Activated naive CD8-positive, alpha-beta T cell (primary cell): ENCODE measurements around the gene DRC3.
"Not testable (repeated sequence)": the region's sequence is repeated elsewhere in the genome, so short reads cannot be mapped to it uniquely, and the experiment has no call there.

Experiments used
- H3K27ac Mint-ChIP-seq: one replicate; pipeline ENCODE4 v1.8.0; 2021; ENCODE audit warnings: mixed read lengths
- H3K27me3 Mint-ChIP-seq: one replicate; pipeline ENCODE4 v1.8.0; 2021; ENCODE audit warnings: mixed read lengths
- H3K36me3 Mint-ChIP-seq: one replicate; pipeline ENCODE4 v1.8.0; 2021; ENCODE audit warnings: mixed read lengths
- H3K4me1 Mint-ChIP-seq: one replicate; pipeline ENCODE4 v1.8.0; 2021; ENCODE audit warnings: low read depth, mixed read lengths
- H3K4me3 Mint-ChIP-seq: one replicate; pipeline ENCODE4 v1.8.0; 2021; ENCODE audit warnings: mild to moderate bottlenecking, mixed read lengths
- H3K9me3 Mint-ChIP-seq: one replicate; pipeline ENCODE4 v1.8.0; 2021; ENCODE audit warnings: low read depth, mixed read lengths

DRC3 gene

GRCh38 chr17:17951524-17951923 lies 21.1 kb upstream of the DRC3 start:
- no peaks in the 10 kb centered on the region for H3K9me3 Mint-ChIP-seq
- peaks cover 52% of the 10 kb centered on the region for H3K4me1 Mint-ChIP-seq
- H3K27ac Mint-ChIP-seq = no peak overlapping the region
- peaks cover 9% of the 10 kb centered on the region for H3K36me3 Mint-ChIP-seq
- H3K27me3 Mint-ChIP-seq = no peaks in the 10 kb centered on the region
- no peak overlapping the region for H3K4me3 Mint-ChIP-seq

- no peaks in the 10 kb centered on the region for H3K27me3 Mint-ChIP-seq
- H3K4me1 Mint-ChIP-seq = peaks cover 54% of the 10 kb centered on the region
- no peaks in the 10 kb centered on the region for H3K9me3 Mint-ChIP-seq
- H3K36me3 Mint-ChIP-seq = peaks cover 9% of the 10 kb centered on the region
- H3K4me3 Mint-ChIP-seq = no peak overlapping the region
- H3K27ac Mint-ChIP-seq = no peak overlapping the region
These were observed 20.0 kb upstream of the DRC3 start for GRCh38 chr17:17952691-17953090.

GRCh38 chr17:17954079-17954478 lies 18.6 kb upstream of the DRC3 start:
- no peaks in the 10 kb centered on the region for H3K27me3 Mint-ChIP-seq
- H3K4me3 Mint-ChIP-seq = no peak overlapping the region
- no peaks in the 10 kb centered on the region for H3K9me3 Mint-ChIP-seq
- peaks cover 9% of the 10 kb centered on the region for H3K36me3 Mint-ChIP-seq
- peaks cover 63% of the 10 kb centered on the region for H3K4me1 Mint-ChIP-seq
- H3K27ac Mint-ChIP-seq = peak overlapping the region; percentile 64

- Mint-ChIP-seq H3K4me1 (peaks cover 76% of the 10 kb centered on the region), H3K4me3 (peak overlapping the region; percentile 59), H3K27ac (peak overlapping the region; percentile 73)
- H3K36me3 Mint-ChIP-seq, H3K27me3 Mint-ChIP-seq, H3K9me3 Mint-ChIP-seq: not testable (repeated sequence)
These were observed 16.8 kb upstream of the DRC3 start for GRCh38 chr17:17955790-17956341.

- Mint-ChIP-seq H3K36me3 (peaks cover 6% of the 10 kb centered on the region), H3K4me1 (peaks cover 73% of the 10 kb centered on the region), H3K27ac (peak overlapping the region; percentile 96), H3K27me3 (no peaks in the 10 kb centered on the region), H3K9me3 (no peaks in the 10 kb centered on the region), H3K4me3 (peak overlapping the region; percentile 85)
These were observed 15.1 kb upstream of the DRC3 start for GRCh38 chr17:17957584-17957916.

- Mint-ChIP-seq H3K27me3 (no peaks in the 10 kb centered on the region), H3K4me1 (peaks cover 70% of the 10 kb centered on the region), H3K9me3 (no peaks in the 10 kb centered on the region), H3K4me3 (peak overlapping the region; percentile 85), H3K36me3 (peaks cover 5% of the 10 kb centered on the region), H3K27ac (peak overlapping the region; percentile 96)
These were observed 13.7 kb upstream of the DRC3 start for GRCh38 chr17:17958982-17959381.

- Mint-ChIP-seq H3K4me1 (peaks cover 66% of the 10 kb centered on the region), H3K27ac (peak overlapping the region; percentile 96), H3K9me3 (no peaks in the 10 kb centered on the region), H3K27me3 (no peaks in the 10 kb centered on the region), H3K36me3 (peaks cover 4% of the 10 kb centered on the region), H3K4me3 (peak overlapping the region; percentile 85)
These were observed 12.9 kb upstream of the DRC3 start for GRCh38 chr17:17959520-17960361.

- Mint-ChIP-seq H3K4me1 (peaks cover 66% of the 10 kb centered on the region), H3K36me3 (peaks cover 4% of the 10 kb centered on the region), H3K27me3 (no peaks in the 10 kb centered on the region), H3K27ac (peak overlapping the region; percentile 96), H3K4me3 (peak overlapping the region; percentile 85), H3K9me3 (no peaks in the 10 kb centered on the region)
These were observed 12.1 kb upstream of the DRC3 start for GRCh38 chr17:17960500-17961030.

GRCh38 chr17:17963066-17963465 lies 9.6 kb upstream of the DRC3 start:
- Mint-ChIP-seq H3K27ac (peak overlapping the region; percentile 51), H3K36me3 (peaks cover 4% of the 10 kb centered on the region)

GRCh38 chr17:17963694-17964436 lies 8.8 kb upstream of the DRC3 start:
- Mint-ChIP-seq H3K9me3 (no peaks in the 10 kb centered on the region), H3K27ac (peak overlapping the region; percentile 51), H3K4me1 (peaks cover 70% of the 10 kb centered on the region), H3K27me3 (no peaks in the 10 kb centered on the region), H3K36me3 (peaks cover 4% of the 10 kb centered on the region), H3K4me3 (no peak overlapping the region)

More at GRCh38 chr17:17963066-17963465, 9.6 kb upstream of the DRC3 start:
- Mint-ChIP-seq H3K4me3 (no peak overlapping the region), H3K27me3 (no peaks in the 10 kb centered on the region), H3K9me3 (no peaks in the 10 kb centered on the region), H3K4me1 (peaks cover 74% of the 10 kb centered on the region)

GRCh38 chr17:17964710-17965109 lies 8.0 kb upstream of the DRC3 start:
- H3K36me3 Mint-ChIP-seq = peaks cover 4% of the 10 kb centered on the region
- no peak overlapping the region for H3K27ac Mint-ChIP-seq
- no peaks in the 10 kb centered on the region for H3K27me3 Mint-ChIP-seq
- H3K4me3 Mint-ChIP-seq = no peak overlapping the region
- peaks cover 68% of the 10 kb centered on the region for H3K4me1 Mint-ChIP-seq
- H3K9me3 Mint-ChIP-seq = no peaks in the 10 kb centered on the region

GRCh38 chr17:17965152-17965721 lies 7.4 kb upstream of the DRC3 start:
- Mint-ChIP-seq H3K4me1 (peaks cover 65% of the 10 kb centered on the region), H3K27ac (peak overlapping the region; percentile 25), H3K9me3 (no peaks in the 10 kb centered on the region), H3K36me3 (peaks cover 4% of the 10 kb centered on the region), H3K4me3 (no peak overlapping the region), H3K27me3 (no peaks in the 10 kb centered on the region)

- Mint-ChIP-seq H3K4me1 (peaks cover 68% of the 10 kb centered on the region), H3K36me3 (peaks cover 4% of the 10 kb centered on the region), H3K4me3 (no peak overlapping the region), H3K27ac (no peak overlapping the region), H3K27me3 (no peaks in the 10 kb centered on the region), H3K9me3 (no peaks in the 10 kb centered on the region)
These were observed 6.3 kb upstream of the DRC3 start for GRCh38 chr17:17966399-17966798.

GRCh38 chr17:17970699-17971430 lies 1.8 kb upstream of the DRC3 start:
- Mint-ChIP-seq H3K9me3 (no peaks in the 10 kb centered on the region), H3K36me3 (peaks cover 2% of the 10 kb centered on the region), H3K27me3 (no peaks in the 10 kb centered on the region), H3K4me1 (peaks cover 58% of the 10 kb centered on the region), H3K27ac (peak overlapping the region; percentile 62), H3K4me3 (peak overlapping the region; percentile 87)
